Measurements from ENCODE around the gene TSNAXIP1. TPM values are rescaled to one million over a fixed set of nuclear protein-coding genes. Genes with fewer than 3 reads are reported as not detected.

The TSNAXIP1 gene
- total RNA-seq, 4 donors from 2014 or later, result 0.34 to 3.2 (median 0.93) TPM

GRCh38 chr16:67761924-67762323, 44.8 kb upstream of the TSNAXIP1 start:
- peaks cover 0 to 15% of the 10 kb centered on the region in 2 donors for H3K4me1 ChIP-seq
- no peak for TF ChIP-seq POLR2A (IDR thresholded peaks at IDR 0.05)
- no peak for TF ChIP-seq CTCF (IDR thresholded peaks at IDR 0.05)
- H3K27me3 ChIP-seq, result no peaks in the 10 kb centered on the region
- H3K36me3 ChIP-seq, result no peaks in the 10 kb centered on the region
- no peak overlapping the region for H3K4me3 ChIP-seq (replicated peaks in 1 of 3)
- DNase-seq, result no peak
- H3K9me3 ChIP-seq, result no peaks in the 10 kb centered on the region
- 90 to 97% methylated on average over 1 of the region's 1 CpG for WGBS, 2 donors
- no peak overlapping the region for H3K27ac ChIP-seq
- intact Hi-C loops (cut with DNase I), result no loop called here

GRCh38 chr16:67762385-67762784, 44.3 kb upstream of the TSNAXIP1 start:
- no peaks in the 10 kb centered on the region for H3K9me3 ChIP-seq
- H3K36me3 ChIP-seq, result no peaks in the 10 kb centered on the region
- intact Hi-C loops (cut with DNase I), result no loop called here
- TF ChIP-seq CTCF (IDR thresholded peaks at IDR 0.05) (no peak), POLR2A (IDR thresholded peaks at IDR 0.05) (no peak)
- no peaks in the 10 kb centered on the region for H3K27me3 ChIP-seq
- H3K27ac ChIP-seq, result no peak overlapping the region
- H3K4me1 ChIP-seq, result peaks cover 0 to 16% of the 10 kb centered on the region in 2 donors
- H3K4me3 ChIP-seq (replicated peaks in 1 of 3), result no peak overlapping the region
- DNase-seq, result no peak
- WGBS, 2 donors, result 96 to 98% methylated on average over 2 of the region's 2 CpGs

- Histone ChIP-seq H3K4me3 (replicated peaks in 1 of 3) (no peak overlapping the region), H3K27ac (no peak overlapping the region), H3K36me3 (no peaks in the 10 kb centered on the region), H3K4me1 (peaks cover 0 to 16% of the 10 kb centered on the region in 2 donors), H3K27me3 (no peaks in the 10 kb centered on the region), H3K9me3 (no peaks in the 10 kb centered on the region)
- 89 to 97% methylated on average over 5 of the region's 5 CpGs for WGBS, 2 donors
- intact Hi-C loops (cut with DNase I), result no loop called here
- no peak for TF ChIP-seq CTCF (IDR thresholded peaks at IDR 0.05)
- no peak for TF ChIP-seq POLR2A (IDR thresholded peaks at IDR 0.05)
- DNase-seq, result no peak
Measured at GRCh38 chr16:67763066-67763465, 43.6 kb upstream of the TSNAXIP1 start.

GRCh38 chr16:67764158-67764667, 42.5 kb upstream of the TSNAXIP1 start:
- H3K9me3 ChIP-seq, result no peaks in the 10 kb centered on the region
- TF ChIP-seq POLR2A (IDR thresholded peaks at IDR 0.05) (no peak), CTCF (IDR thresholded peaks at IDR 0.05) (no peak)
- H3K27ac ChIP-seq, result no peak overlapping the region
- intact Hi-C loops (cut with DNase I), result no loop called here
- WGBS, 2 donors, result 97 to 98% methylated on average over 7 of the region's 7 CpGs
- H3K4me3 ChIP-seq (replicated peaks in 1 of 3), result no peak overlapping the region
- no peak for DNase-seq
- peaks cover 0 to 8% of the 10 kb centered on the region in 2 donors for H3K4me1 ChIP-seq
- H3K36me3 ChIP-seq, result no peaks in the 10 kb centered on the region
- H3K27me3 ChIP-seq, result no peaks in the 10 kb centered on the region

DNA sequence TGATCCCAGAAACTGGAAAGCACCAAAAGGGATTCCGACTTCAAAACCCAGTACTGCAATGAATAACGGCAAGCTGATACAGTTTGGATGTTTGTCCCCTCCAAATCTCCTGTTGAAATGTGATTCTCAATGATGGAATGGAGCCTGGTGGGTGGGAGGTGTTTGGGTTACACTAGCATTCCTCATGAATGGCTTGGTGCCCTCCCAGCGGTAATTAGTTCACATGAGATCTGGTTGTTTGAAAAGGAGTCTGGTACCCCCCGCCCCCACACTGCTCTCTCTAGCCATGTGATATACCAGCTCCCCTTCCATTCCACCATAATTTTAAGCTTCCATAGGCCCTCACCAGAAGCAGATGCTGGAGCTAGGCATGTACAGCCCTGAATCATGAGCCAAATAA, 40.4 kb upstream of the TSNAXIP1 start:
- Histone ChIP-seq H3K27me3 (no peaks in the 10 kb centered on the region), H3K9me3 (no peaks in the 10 kb centered on the region), H3K27ac (no peak overlapping the region), H3K4me1 (peaks cover 6 to 16% of the 10 kb centered on the region in 2 donors), H3K4me3 (replicated peaks in 1 of 3) (no peak overlapping the region), H3K36me3 (no peaks in the 10 kb centered on the region)
- WGBS, 2 donors, result 75 to 93% methylated on average over 4 of the region's 4 CpGs
- TF ChIP-seq POLR2A (IDR thresholded peaks at IDR 0.05) (no peak), CTCF (IDR thresholded peaks at IDR 0.05) (no peak)
- no peak for DNase-seq
- intact Hi-C loops (cut with DNase I), result no loop called here
